Measurements from ENCODE around the gene NEDD9.

GRCh38 chr6:11219400-11219834 lies 13.1 kb downstream of the NEDD9 start:
- TF ChIP-seq CTCF (IDR thresholded peaks at IDR 0.05; ENCODE audit: low read length), result no peak
- no peak for TF ChIP-seq EZH2 (IDR thresholded peaks at IDR 0.05; ENCODE audit: borderline replicate concordance, low read length)

All from OCI-LY1 (cell line).